Measurements from ENCODE around the gene NAPEPLD.
"Not testable (repeated sequence)": the region's sequence is repeated elsewhere in the genome, so short reads cannot be mapped to it uniquely, and the experiment has no call there.

The NAPEPLD gene

GRCh38 chr7:103106703-103107070 is 42.2 kb downstream of the NAPEPLD start:
- not testable (repeated sequence) for DNase-seq (ENCODE audit: low spot score)

GRCh38 chr7:103106005-103106702 is 42.7 kb downstream of the NAPEPLD start:
- no peak for DNase-seq (ENCODE audit: low spot score)

GRCh38 chr7:103101543-103101942 is 47.4 kb downstream of the NAPEPLD start:
- no peak for DNase-seq (ENCODE audit: low spot score)

- DNase-seq (ENCODE audit: low spot score) = no peak
Measured at GRCh38 chr7:103100348-103100747, 48.6 kb downstream of the NAPEPLD start.

GRCh38 chr7:103097041-103097440 is 51.9 kb downstream of the NAPEPLD start:
- no peak for DNase-seq (ENCODE audit: low spot score)

- DNase-seq (ENCODE audit: low spot score) = not testable (repeated sequence)
Measured at GRCh38 chr7:103095558-103095957, 53.3 kb downstream of the NAPEPLD start.

- no peak for DNase-seq (ENCODE audit: low spot score)
Measured at GRCh38 chr7:103094102-103094501, 54.8 kb downstream of the NAPEPLD start.

- no peak for DNase-seq (ENCODE audit: low spot score)
Measured at GRCh38 chr7:103093429-103093828, 55.5 kb downstream of the NAPEPLD start.

- not testable (repeated sequence) for DNase-seq (ENCODE audit: low spot score)
Measured at GRCh38 chr7:103092321-103092720, 56.6 kb downstream of the NAPEPLD start.

GRCh38 chr7:103083210-103083609 is 65.7 kb downstream of the NAPEPLD start:
- DNase-seq (ENCODE audit: low spot score) = no peak

GRCh38 chr7:103082497-103082896 is 66.4 kb downstream of the NAPEPLD start:
- DNase-seq (ENCODE audit: low spot score) = no peak

- DNase-seq (ENCODE audit: low spot score) = no peak
Measured at GRCh38 chr7:103080923-103081322, 68.0 kb downstream of the NAPEPLD start.

- DNase-seq (ENCODE audit: low spot score) = no peak
Measured at GRCh38 chr7:103079836-103080235, 69.1 kb downstream of the NAPEPLD start.

- not testable (repeated sequence) for DNase-seq (ENCODE audit: low spot score)
Measured at GRCh38 chr7:103078226-103078625, 70.7 kb downstream of the NAPEPLD start.

- no peak for DNase-seq (ENCODE audit: low spot score)
Measured at GRCh38 chr7:103077318-103077717, 71.6 kb downstream of the NAPEPLD start.

- no peak for DNase-seq (ENCODE audit: low spot score)
Measured at GRCh38 chr7:103076764-103077163, 72.1 kb downstream of the NAPEPLD start.

- DNase-seq (ENCODE audit: low spot score) = peak; percentile 63
Measured at GRCh38 chr7:103075337-103075918, 73.5 kb downstream of the NAPEPLD start.

- DNase-seq (ENCODE audit: low spot score) = peak; percentile 96
Measured at GRCh38 chr7:103074519-103075336, 74.2 kb downstream of the NAPEPLD start, which contains the start of the genes ARMC10 and FBXL13. Gene ARMC10, plus strand, starts transcription at chr7:103075140. Its CDS starts 133 bp downstream, at chr7:103075273. Gene FBXL13, minus strand, starts transcription at chr7:103074796.

- no peak for DNase-seq (ENCODE audit: low spot score)
Measured at GRCh38 chr7:103073989-103074518, 74.8 kb downstream of the NAPEPLD start.

- DNase-seq (ENCODE audit: low spot score) = no peak
Measured at GRCh38 chr7:103071000-103071399, 77.9 kb downstream of the NAPEPLD start.

GRCh38 chr7:103068414-103069403 is 80.2 kb downstream of the NAPEPLD start:
- no peak for DNase-seq (ENCODE audit: low spot score)

All from GM03348 (cell line).